Measurements from ENCODE around the gene SEMA3E. TPM values are rescaled to one million over a fixed set of nuclear protein-coding genes. Genes with fewer than 3 reads are reported as not detected.

Gene SEMA3E
- total RNA-seq, 2 donors from 2014 or later, result 3.4 to 15.2 TPM

DNA sequence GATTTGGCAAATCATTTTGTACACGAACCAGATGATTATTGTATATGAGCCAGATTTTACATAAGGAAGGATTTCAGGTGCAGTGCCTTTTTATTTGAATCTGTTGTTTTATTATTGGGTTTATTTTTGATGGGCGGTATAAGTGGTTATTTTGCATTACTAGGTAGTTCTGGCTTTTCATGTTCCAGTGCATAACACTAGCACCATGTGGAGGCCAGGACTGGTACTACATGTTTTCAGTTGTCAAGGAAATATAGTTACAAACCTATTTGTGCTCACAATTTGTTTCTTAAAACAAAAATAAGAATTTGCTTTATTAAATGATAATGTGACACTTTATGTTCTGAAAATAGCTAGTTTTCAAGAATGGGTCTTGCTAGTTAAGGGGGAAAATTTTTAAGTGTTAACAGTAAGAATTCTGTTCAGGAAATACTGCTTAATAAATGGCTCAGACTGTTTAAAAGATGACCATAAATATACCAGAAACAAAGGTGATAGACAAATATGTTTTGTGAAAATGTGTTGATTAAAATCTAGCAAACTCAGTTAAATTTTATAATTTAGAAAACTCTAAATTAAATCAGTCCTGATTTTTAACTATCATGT lies 7.1 kb upstream of the SEMA3E start:
- no peak for DNase-seq (ENCODE audit: low spot score)
- ATAC-seq (ENCODE audit: insufficient number of reproducible peaks, low FRiP score, low read depth), result no peak
- TF ChIP-seq, protein P1, sequence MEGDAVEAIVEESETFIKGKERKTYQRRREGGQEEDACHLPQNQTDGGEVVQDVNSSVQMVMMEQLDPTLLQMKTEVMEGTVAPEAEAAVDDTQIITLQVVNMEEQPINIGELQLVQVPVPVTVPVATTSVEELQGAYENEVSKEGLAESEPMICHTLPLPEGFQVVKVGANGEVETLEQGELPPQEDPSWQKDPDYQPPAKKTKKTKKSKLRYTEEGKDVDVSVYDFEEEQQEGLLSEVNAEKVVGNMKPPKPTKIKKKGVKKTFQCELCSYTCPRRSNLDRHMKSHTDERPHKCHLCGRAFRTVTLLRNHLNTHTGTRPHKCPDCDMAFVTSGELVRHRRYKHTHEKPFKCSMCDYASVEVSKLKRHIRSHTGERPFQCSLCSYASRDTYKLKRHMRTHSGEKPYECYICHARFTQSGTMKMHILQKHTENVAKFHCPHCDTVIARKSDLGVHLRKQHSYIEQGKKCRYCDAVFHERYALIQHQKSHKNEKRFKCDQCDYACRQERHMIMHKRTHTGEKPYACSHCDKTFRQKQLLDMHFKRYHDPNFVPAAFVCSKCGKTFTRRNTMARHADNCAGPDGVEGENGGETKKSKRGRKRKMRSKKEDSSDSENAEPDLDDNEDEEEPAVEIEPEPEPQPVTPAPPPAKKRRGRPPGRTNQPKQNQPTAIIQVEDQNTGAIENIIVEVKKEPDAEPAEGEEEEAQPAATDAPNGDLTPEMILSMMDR (IDR thresholded peaks at IDR 0.05), result peak; percentile 73

DNA sequence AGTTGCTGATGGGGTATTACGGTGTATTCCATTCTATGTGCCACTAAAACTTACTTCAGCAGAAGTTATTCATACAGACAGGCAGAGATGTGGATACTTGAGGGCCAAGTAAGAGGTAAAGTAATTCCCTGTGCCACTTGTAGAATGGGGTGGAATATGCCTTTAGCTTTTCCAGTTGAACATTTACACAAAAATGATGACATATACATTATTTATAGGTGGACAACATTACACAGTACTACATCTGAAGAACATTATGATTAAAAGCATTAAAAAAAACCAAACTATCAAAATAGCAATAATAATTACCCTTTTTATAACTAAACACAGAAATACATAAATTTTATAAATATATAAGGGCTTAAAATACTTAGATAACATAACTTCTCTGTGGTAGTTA lies 3.5 kb upstream of the SEMA3E start:
- Histone ChIP-seq H3K4me1 (ENCODE audit: control insufficient read depth in 1 of 2, low read depth in 2 of 2) (no peaks in the 10 kb centered on the region), H3K9me3 (no peaks in the 10 kb centered on the region), H3K4me3 (no peak overlapping the region), H3K27ac (no peak overlapping the region), H3K36me3 (no peaks in the 10 kb centered on the region), H3K27me3 (replicated peaks; ENCODE audit: insufficient read depth) (peaks cover 6% of the 10 kb centered on the region)
- TF ChIP-seq, protein P1 (IDR thresholded peaks at IDR 0.05), result no peak
- DNase-seq (ENCODE audit: low spot score) (no peak), ATAC-seq (ENCODE audit: insufficient number of reproducible peaks, low FRiP score, low read depth) (no peak)

More for the DNA sequence above, 7.1 kb upstream of the SEMA3E start:
- H3K4me3 ChIP-seq, result no peak overlapping the region
- H3K27me3 ChIP-seq (replicated peaks; ENCODE audit: insufficient read depth), result no peaks in the 10 kb centered on the region
- H3K4me1 ChIP-seq (ENCODE audit: control insufficient read depth in 1 of 2, low read depth in 2 of 2), result no peaks in the 10 kb centered on the region
- no peaks in the 10 kb centered on the region for H3K36me3 ChIP-seq
- no peak overlapping the region for H3K27ac ChIP-seq
- no peaks in the 10 kb centered on the region for H3K9me3 ChIP-seq

DNA sequence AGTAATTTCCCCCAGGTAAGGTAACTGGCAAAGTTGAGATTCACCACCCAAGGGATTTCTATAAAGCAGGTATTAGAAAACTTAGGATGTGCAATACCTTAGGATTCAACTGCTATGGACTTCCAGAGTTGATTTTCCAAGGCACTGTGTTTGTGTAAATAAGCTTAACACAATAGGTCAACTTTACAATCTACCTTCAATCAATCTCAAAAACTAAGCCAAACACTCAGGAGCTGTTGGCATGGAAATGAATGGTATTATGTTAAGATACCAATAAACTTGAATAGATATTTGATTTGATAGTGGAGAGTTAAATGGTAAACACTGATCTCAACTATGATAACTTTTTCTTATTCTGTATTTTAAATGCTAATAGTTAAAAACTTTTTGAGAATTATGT lies 762 bp upstream of the SEMA3E start:
- no peaks in the 10 kb centered on the region for H3K9me3 ChIP-seq
- H3K4me3 ChIP-seq, result no peak overlapping the region
- TF ChIP-seq, protein P1 (IDR thresholded peaks at IDR 0.05), result no peak
- no peaks in the 10 kb centered on the region for H3K4me1 ChIP-seq (ENCODE audit: control insufficient read depth in 1 of 2, low read depth in 2 of 2)
- no peaks in the 10 kb centered on the region for H3K36me3 ChIP-seq
- ATAC-seq (ENCODE audit: insufficient number of reproducible peaks, low FRiP score, low read depth) (no peak), DNase-seq (ENCODE audit: low spot score) (no peak)
- H3K27ac ChIP-seq, result no peak overlapping the region
- peaks cover 6% of the 10 kb centered on the region for H3K27me3 ChIP-seq (replicated peaks; ENCODE audit: insufficient read depth)

DNA sequence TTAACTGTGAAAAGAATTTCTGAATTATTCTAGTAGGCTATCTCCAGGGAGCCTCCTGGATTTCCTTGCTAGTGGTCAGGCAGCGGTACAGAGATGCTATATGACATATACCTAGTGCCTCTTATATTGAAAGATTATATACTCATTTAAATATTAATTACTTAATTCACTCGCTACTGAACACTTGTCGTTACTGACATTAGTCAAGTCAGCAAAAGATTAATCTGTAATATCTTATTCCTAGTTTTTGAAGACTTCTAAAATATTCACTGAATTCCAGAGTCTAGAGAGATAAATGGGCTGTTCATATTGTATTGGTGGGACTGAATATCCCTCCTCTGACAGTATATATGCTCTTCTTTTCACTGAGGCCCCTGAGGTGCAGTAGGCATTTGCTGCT lies 2.9 kb downstream of the SEMA3E start:
- TF ChIP-seq, protein P1 (IDR thresholded peaks at IDR 0.05), result no peak
- DNase-seq (ENCODE audit: low spot score) (no peak), ATAC-seq (ENCODE audit: insufficient number of reproducible peaks, low FRiP score, low read depth) (no peak)
- Histone ChIP-seq H3K4me1 (ENCODE audit: control insufficient read depth in 1 of 2, low read depth in 2 of 2) (no peaks in the 10 kb centered on the region), H3K27ac (no peak overlapping the region), H3K9me3 (no peaks in the 10 kb centered on the region), H3K27me3 (replicated peaks; ENCODE audit: insufficient read depth) (peaks cover 6% of the 10 kb centered on the region), H3K36me3 (no peaks in the 10 kb centered on the region), H3K4me3 (no peak overlapping the region)

DNA sequence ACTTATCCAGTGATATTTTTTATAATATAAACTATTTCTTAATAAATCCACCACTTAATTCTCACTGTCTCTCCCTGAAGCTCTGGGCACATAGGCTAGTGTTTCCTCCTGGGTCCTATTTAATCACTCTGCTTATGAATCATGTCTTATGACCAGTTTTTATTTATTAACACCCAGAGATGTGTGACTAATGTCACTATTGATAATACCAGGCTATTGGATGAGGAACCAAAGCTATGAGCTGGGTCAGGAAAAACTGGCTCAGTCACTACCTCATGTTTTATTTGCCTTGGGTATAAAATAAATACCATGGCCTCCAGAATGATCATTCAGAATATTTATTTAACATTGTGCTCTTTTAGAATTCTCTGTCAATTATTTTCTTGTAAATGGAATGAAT lies 5.2 kb downstream of the SEMA3E start:
- H3K9me3 ChIP-seq, result no peaks in the 10 kb centered on the region
- ATAC-seq (ENCODE audit: insufficient number of reproducible peaks, low FRiP score, low read depth) (no peak), DNase-seq (ENCODE audit: low spot score) (no peak)
- no peak overlapping the region for H3K27ac ChIP-seq
- no peaks in the 10 kb centered on the region for H3K4me1 ChIP-seq (ENCODE audit: control insufficient read depth in 1 of 2, low read depth in 2 of 2)
- H3K27me3 ChIP-seq (replicated peaks; ENCODE audit: insufficient read depth), result no peaks in the 10 kb centered on the region
- TF ChIP-seq, protein P1 (IDR thresholded peaks at IDR 0.05), result no peak
- H3K4me3 ChIP-seq, result no peak overlapping the region
- no peaks in the 10 kb centered on the region for H3K36me3 ChIP-seq

All from thoracic aorta (tissue), 2 donors.